GM23338 (cell line): ENCODE data around the gene KIRREL3.

Experiments used
- CREB1 ChIP-seq: fragments of 250-450 bp; sonication (Bioruptor Pico); IDR thresholded peaks from 2 replicates; pipeline ENCODE4 v1.5.0; 2020; ENCODE audit warnings: low read depth, mild to moderate bottlenecking, moderate library complexity
- EZH2 ChIP-seq: fragments of 200-600 bp; sonication (generic); IDR thresholded peaks from one replicate; pipeline ENCODE4 v1.8.0; 2017; ENCODE audit warnings: antibody characterized with exemption, mild to moderate bottlenecking, low read depth; ENCODE audit not compliant: unreplicated experiment
- JUNB ChIP-seq: IDR thresholded peaks from one replicate; pipeline ENCODE4 v1.6.1; 2016; ENCODE audit warnings: antibody characterized with exemption; ENCODE audit not compliant: unreplicated experiment
- ZNF331 ChIP-seq: fragments of 250-450 bp; sonication (Bioruptor Pico); IDR thresholded peaks from 2 replicates; pipeline ENCODE4 v1.5.0; 2020; ENCODE audit warnings: low read depth, mild to moderate bottlenecking, moderate library complexity
- TF ChIP-seq, protein P1 (sequence below), 2 experiments: fragments of 200-600 bp in 1 of 2; sonication (generic) in 1 of 2; conservative IDR thresholded peaks; 2 replicates each; pipeline versions ENCODE4 v1.5.1 to v1.6.1; 2016 to 2017; ENCODE audit warnings: antibody characterized with exemption in 2 of 2, low read depth in 2 of 2, mild to moderate bottlenecking in 2 of 2, moderate library complexity in 1 of 2
- TF ChIP-seq, protein P2 (sequence below): IDR thresholded peaks from one replicate; pipeline ENCODE4 v1.6.1; 2018; ENCODE audit warnings: antibody characterized with exemption; ENCODE audit not compliant: unreplicated experiment

DNA sequence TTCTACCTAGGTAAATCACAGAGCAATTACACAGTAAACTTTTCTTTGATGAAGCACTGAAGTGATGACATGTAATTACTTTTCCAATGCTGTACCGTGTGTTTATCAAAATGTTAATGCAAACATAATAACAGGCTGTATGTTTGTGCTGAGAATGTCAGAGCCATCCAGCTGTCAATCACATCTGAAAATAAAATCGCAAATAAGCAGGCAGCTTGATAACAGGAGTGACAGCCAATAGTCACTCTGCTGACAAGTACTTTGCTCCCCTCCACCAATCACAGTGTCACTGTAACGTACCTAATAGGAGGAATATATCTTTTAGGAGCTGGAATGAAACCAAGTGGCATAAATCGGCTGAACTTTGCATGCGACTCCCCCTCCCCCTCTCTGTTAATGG lies 119.7 kb downstream of the KIRREL3 start:
- TF ChIP-seq, protein P1, sequence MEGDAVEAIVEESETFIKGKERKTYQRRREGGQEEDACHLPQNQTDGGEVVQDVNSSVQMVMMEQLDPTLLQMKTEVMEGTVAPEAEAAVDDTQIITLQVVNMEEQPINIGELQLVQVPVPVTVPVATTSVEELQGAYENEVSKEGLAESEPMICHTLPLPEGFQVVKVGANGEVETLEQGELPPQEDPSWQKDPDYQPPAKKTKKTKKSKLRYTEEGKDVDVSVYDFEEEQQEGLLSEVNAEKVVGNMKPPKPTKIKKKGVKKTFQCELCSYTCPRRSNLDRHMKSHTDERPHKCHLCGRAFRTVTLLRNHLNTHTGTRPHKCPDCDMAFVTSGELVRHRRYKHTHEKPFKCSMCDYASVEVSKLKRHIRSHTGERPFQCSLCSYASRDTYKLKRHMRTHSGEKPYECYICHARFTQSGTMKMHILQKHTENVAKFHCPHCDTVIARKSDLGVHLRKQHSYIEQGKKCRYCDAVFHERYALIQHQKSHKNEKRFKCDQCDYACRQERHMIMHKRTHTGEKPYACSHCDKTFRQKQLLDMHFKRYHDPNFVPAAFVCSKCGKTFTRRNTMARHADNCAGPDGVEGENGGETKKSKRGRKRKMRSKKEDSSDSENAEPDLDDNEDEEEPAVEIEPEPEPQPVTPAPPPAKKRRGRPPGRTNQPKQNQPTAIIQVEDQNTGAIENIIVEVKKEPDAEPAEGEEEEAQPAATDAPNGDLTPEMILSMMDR (conservative IDR thresholded peaks at IDR 0.05; ENCODE audit: low read depth in 2 of 2): no peak
- TF ChIP-seq, protein P2, sequence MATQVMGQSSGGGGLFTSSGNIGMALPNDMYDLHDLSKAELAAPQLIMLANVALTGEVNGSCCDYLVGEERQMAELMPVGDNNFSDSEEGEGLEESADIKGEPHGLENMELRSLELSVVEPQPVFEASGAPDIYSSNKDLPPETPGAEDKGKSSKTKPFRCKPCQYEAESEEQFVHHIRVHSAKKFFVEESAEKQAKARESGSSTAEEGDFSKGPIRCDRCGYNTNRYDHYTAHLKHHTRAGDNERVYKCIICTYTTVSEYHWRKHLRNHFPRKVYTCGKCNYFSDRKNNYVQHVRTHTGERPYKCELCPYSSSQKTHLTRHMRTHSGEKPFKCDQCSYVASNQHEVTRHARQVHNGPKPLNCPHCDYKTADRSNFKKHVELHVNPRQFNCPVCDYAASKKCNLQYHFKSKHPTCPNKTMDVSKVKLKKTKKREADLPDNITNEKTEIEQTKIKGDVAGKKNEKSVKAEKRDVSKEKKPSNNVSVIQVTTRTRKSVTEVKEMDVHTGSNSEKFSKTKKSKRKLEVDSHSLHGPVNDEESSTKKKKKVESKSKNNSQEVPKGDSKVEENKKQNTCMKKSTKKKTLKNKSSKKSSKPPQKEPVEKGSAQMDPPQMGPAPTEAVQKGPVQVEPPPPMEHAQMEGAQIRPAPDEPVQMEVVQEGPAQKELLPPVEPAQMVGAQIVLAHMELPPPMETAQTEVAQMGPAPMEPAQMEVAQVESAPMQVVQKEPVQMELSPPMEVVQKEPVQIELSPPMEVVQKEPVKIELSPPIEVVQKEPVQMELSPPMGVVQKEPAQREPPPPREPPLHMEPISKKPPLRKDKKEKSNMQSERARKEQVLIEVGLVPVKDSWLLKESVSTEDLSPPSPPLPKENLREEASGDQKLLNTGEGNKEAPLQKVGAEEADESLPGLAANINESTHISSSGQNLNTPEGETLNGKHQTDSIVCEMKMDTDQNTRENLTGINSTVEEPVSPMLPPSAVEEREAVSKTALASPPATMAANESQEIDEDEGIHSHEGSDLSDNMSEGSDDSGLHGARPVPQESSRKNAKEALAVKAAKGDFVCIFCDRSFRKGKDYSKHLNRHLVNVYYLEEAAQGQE: no peak
- TF ChIP-seq ZNF331 (CRISPR knock-in tag) (no peak), CREB1 (CRISPR knock-in tag) (no peak), EZH2 (no peak), JUNB (no peak)
